ENCODE measurements around the gene CALY.
"Not testable (repeated sequence)": the region's sequence is repeated elsewhere in the genome, so short reads cannot be mapped to it uniquely, and the experiment has no call there.

- TF ChIP-seq MAZ (IDR thresholded peaks at IDR 0.05; ENCODE audit: borderline replicate concordance, low read depth, low read length); CHD4 (IDR thresholded peaks at IDR 0.05; ENCODE audit: borderline replicate concordance); CEBPB (IDR thresholded peaks at IDR 0.05); CTCF (IDR thresholded peaks at IDR 0.05); POLR2A (IDR thresholded peaks at IDR 0.05; ENCODE audit: low read length); RNF2 (IDR thresholded peaks at IDR 0.05; ENCODE audit: borderline replicate concordance, low read depth); CHD2 (IDR thresholded peaks at IDR 0.05; ENCODE audit: low read length, partially characterized antibody); RAD21 (conservative IDR thresholded peaks at IDR 0.05 in 1 of 2, IDR thresholded peaks at IDR 0.05 in 1 of 2); POLR2AphosphoS2 (conservative IDR thresholded peaks at IDR 0.05; ENCODE audit: low read length); RFX5 (IDR thresholded peaks at IDR 0.05); JUN (IDR thresholded peaks at IDR 0.05); TFCP2L1 (CRISPR knock-in tag; IDR thresholded peaks at IDR 0.05): not testable (repeated sequence)
Observed at GRCh38 chr10:133322064-133322709, 14.5 kb downstream of the CALY start.
